Subcutaneous adipose tissue (tissue), 4 donors: ENCODE results near the gene LYRM4. TPM values are rescaled to one million over a fixed set of nuclear protein-coding genes. Genes with fewer than 3 reads are reported as not detected.

Source experiments
- total RNA-seq, 4 donors: library from RNA; depleted of rRNA; stranded (reverse); fragments of >200 nt; gene quantifications; one replicate each; pipeline ENCODE4 v1.1.0, GENCODE V29; 2016
- TF ChIP-seq, protein P1 (sequence below): fragments of 450-650 bp; IDR thresholded peaks from one replicate; pipeline ENCODE4 v1.5.1; 2016; ENCODE audit warnings: low read depth, mild to moderate bottlenecking, control low read depth, antibody characterized with exemption, moderate library complexity

The LYRM4 gene
- total RNA-seq, 4 donors from 2014 or later = 22.2 to 25.8 (median 25.1) TPM

DNA sequence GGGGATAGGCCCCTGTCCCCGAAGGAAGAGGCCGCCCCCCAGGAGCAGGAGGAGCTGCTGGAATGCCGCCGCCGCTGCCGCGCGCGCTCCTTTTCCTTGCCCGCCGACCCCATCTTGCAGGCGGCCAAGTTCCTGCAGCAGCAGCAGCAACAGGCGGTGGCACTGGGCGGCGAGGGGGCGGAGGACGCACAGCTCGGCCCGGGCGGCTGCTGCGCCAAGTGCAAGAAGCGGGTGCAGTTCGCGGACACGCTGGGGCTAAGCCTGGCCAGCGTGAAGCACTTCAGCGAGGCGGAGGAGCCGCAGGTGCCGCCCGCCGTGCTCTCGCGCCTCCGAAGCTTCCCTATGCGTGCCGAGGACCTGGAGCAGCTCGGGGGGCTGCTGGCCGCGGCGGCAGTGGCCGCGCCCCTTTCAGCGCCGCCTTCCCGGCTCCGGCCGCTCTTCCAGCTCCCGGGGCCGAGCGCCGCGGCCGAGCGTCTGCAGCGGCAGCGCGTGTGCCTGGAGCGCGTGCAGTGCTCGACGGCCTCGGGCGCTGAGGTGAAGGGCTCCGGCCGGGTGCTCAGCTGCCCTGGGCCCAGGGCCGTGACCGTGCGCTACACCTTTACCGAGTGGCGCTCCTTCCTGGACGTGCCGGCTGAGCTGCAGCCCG is 175.0 kb downstream of the LYRM4 start:
- TF ChIP-seq, protein P1, sequence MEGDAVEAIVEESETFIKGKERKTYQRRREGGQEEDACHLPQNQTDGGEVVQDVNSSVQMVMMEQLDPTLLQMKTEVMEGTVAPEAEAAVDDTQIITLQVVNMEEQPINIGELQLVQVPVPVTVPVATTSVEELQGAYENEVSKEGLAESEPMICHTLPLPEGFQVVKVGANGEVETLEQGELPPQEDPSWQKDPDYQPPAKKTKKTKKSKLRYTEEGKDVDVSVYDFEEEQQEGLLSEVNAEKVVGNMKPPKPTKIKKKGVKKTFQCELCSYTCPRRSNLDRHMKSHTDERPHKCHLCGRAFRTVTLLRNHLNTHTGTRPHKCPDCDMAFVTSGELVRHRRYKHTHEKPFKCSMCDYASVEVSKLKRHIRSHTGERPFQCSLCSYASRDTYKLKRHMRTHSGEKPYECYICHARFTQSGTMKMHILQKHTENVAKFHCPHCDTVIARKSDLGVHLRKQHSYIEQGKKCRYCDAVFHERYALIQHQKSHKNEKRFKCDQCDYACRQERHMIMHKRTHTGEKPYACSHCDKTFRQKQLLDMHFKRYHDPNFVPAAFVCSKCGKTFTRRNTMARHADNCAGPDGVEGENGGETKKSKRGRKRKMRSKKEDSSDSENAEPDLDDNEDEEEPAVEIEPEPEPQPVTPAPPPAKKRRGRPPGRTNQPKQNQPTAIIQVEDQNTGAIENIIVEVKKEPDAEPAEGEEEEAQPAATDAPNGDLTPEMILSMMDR = no peak

DNA sequence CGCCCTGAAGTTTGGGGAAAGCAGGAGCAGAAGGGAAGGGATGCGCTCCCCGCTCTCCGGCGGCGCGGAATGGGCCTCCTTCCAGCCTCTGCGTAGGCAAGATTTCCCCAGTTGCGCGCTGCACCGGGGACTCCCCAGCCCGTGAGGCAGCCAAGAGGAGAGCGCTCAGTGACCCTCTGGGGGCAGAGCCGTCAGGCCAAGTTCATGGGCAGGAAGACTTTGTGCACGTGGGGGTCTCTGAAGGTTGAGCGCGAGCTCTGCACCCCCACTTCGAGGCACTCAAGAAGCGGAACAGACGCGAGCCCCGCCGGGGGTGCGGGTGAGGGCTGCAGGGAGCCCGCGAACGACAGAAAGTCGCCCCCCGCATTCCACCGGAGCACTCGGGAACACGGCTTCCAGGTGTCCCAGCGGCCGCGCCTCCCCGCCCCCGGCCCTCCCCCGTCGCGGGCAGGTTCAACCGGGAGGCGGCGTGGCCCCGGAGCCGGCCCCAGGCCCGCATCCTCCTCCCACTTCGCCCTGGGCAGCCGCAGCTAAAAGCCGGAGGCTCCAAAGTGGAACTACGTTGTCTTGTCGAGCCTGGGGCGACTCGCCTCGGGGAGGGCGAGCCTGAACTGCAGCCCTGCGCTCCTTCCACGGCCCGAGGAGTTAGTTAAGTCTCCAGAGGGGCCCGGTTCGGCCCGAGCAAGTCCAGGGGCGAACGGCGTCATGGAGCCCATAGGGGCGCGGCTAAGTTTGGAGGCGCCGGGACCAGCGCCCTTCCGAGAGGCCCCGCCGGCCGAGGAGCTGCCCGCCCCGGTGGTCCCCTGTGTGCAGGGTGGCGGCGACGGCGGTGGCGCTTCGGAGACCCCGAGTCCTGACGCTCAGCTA is 175.7 kb downstream of the LYRM4 start, which contains the start of gene PPP1R3G:
Gene PPP1R3G (plus strand): TSS at position 561 of the 867 bp plus-strand sequence. CDS start 145 bp downstream, at position 706.
- TF ChIP-seq, protein P1 = no peak

DNA sequence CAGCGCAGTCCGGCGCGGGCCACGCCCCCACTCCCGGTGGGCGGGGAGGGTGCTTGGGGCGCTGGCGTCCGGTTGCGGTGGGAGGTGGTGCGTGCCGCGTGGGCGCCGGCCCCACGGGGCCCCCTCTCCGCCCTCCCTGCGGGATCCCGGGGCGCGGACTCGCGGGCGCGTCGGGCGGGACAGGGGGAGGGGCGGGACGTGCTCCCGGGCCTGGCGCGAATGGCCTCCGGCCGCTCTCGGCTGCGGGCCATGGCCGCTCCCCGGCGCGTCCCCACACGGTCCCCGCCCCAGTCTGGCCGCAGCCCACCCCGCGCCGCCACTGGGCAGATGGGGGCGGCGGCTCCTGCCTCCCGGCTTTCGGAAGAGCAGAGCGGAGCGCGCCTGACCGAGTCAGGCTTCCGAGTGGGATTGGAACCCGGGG is 176.4 kb downstream of the LYRM4 start:
- TF ChIP-seq, protein P1 = no peak

DNA sequence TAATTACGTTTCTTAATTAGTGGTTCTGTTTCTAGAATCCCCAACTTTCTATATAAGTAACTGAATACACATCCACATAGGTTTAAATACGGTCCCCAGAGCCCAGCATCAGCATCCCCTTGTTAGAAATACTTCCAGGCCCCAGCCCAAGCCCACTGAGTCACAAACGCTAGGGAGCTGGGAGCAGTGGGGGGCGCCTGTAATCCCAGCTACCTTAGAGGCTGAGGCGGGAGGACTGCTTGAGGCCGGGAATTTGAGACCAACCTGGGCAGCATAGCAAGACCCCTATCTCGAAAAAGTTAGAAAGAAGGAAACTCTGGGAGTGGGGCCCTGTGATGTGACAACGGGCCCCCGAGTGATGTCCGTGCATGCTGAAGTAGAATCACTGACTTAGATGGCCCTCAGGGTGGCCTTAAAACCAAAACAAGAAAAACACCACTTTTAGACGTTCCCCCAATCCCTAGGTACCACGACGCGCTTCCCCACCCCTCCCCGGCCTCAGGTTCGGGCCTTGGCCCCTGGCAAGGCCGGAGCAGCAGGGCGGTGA is 176.9 kb downstream of the LYRM4 start:
- TF ChIP-seq, protein P1 = no peak

DNA sequence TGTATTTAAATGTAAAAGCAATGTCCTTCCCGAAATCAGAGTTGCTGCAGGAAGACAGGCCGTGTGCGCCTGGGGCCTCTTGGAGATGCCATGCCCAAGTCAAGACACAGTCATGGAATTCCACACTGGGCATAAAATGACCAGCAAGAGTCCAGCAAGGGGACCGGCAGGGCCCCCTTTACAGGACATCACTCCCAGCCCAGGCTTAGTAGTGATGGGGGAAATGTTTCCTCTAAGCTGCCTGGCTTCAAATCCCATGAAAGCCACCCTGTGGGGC is 177.5 kb downstream of the LYRM4 start:
- TF ChIP-seq, protein P1 = no peak

DNA sequence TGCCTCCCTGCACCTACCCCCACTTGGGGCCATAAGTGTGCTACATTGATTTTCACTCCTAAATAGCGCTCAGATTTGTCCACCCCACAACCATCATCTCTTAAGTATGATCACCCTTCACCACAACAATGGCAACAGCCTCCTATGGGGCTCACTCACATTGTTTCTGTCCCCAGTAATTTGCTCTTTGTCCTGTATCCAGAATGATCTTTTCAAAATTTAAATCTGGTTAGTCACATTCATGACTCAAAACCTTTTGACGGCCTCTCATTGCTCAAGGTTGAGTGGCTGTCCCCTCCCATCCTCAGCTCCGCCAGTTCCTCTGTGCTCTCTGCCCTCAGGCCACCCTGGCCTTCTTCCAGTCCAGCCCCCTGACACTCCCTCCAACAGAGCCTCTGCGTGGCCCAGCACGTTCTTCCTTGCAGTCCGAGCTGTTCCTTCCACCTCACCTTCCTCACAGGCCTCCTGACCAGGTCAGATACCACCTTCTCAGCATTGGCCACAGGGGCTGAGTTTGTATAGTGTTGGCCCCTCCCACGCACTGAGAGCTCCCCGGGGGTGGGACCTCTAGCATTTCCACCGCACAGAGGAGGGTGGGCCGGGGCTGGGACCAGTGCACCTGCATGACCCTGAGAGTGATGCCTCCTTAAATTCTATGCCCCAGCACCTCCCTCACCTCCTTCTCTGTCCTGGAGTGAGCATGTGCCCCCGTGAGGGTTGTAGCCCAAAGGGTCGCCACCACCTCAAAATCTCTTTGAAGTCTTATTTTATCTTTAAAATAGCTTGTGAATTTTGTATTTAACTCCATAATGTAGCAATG is 178.1 kb downstream of the LYRM4 start:
- TF ChIP-seq, protein P1 = no peak
